ENCODE results near the gene XRCC4.

The XRCC4 gene

DNA sequence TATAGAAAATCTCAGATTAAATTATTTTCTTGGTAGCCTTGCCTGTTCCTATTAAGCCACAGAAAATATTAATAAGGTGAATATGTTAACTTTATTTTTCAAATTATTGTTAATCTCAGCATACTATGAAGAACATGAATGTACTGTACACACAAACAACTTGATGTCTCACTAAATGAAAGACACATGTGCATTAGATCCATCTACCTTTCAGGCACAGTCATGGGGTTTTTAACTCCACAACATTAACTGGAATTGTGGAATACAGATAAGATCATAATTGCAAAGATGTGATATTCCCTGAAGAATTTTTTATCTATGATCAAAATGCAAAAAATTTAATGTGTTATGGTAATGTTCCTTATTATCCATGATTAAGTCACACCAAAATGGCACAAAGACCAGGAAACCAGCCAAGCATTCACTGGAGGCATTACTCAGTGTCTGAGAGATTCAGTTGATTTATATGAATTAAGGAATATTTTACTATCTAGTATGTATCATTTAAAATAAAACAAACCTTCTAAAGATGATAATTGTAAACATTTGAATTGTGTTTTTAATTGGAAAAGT lies 244.2 kb downstream of the XRCC4 start:
- Mint-ChIP-seq H3K27ac (no peak overlapping the region), H3K9me3 (peaks cover 0 to 2% of the 10 kb centered on the region in 2 donors), H3K27me3 (no peaks in the 10 kb centered on the region), H3K4me1 (no peaks in the 10 kb centered on the region), H3K36me3 (peaks cover 2 to 4% of the 10 kb centered on the region in 2 donors), H3K4me3 (no peak overlapping the region)
- DNase-seq (no peak), ATAC-seq (replicated peaks) (no peak)

DNA sequence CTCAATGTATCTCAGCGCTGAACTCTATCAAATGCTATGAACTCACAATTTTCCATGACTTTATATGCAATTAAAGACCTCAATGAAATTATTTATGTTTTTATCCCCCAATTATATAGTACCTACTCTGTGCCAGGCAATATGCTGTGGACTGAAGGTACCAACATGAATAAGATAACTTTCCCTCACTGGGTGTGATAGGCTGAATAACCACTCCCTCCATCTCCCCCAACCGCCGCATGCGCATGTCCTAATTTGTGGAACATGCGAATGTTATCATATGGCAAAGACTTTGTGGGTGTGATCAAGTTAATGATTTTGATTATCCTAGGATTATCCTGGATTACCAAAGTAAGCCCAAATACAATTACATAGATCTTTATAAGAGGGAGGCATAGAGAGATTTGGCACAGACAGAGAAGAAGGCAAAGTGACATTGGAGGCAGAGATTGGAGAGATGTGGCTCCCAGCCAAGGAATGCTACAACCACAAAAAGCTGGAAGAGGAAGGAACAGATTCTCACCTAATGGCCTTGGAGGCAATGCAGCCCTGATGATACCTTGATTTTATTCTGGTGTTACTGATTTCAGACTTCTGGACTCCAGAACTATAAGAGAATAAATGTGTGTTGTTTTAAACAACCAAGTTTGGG lies 245.1 kb downstream of the XRCC4 start:
- ATAC-seq (replicated peaks) (no peak), DNase-seq (no peak)
- Mint-ChIP-seq H3K27ac (no peak overlapping the region), H3K9me3 (peaks cover 0 to 2% of the 10 kb centered on the region in 2 donors), H3K4me1 (no peaks in the 10 kb centered on the region), H3K4me3 (no peak overlapping the region), H3K36me3 (peaks cover 2 to 4% of the 10 kb centered on the region in 2 donors), H3K27me3 (no peaks in the 10 kb centered on the region)

DNA sequence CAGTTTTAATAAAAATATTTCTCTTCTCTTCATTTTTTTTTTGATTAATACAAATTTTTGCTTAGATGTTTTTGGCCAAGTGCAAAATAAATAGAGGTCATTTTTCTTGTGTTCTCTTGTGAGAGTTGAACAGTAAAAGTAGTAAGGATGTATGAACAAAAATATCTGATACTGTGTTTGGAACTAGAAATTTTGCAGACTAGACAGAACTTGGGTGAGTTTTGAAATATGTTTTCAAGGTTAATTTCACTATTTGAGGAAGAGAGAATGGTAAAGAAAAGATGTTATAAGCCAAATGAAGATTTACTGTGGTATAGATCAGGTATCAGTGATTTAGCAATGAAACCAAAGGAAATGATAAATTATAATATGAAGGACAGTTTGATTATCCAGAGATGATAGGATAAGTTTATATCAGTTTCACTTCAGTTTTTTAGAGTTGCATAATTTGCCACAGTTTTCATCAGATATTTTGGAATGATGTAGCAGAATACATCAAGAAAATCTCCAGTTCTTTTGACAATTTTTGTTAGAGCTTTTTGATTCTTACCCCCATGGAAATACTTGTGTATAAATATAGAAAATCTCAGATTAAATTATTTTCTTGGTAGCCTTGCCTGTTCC lies 246.3 kb downstream of the XRCC4 start:
- Mint-ChIP-seq H3K27ac (no peak overlapping the region), H3K36me3 (peaks cover 2 to 4% of the 10 kb centered on the region in 2 donors), H3K4me1 (no peaks in the 10 kb centered on the region), H3K27me3 (no peaks in the 10 kb centered on the region), H3K4me3 (no peak overlapping the region), H3K9me3 (peaks cover 0 to 2% of the 10 kb centered on the region in 2 donors)
- ATAC-seq (replicated peaks) (no peak), DNase-seq (no peak)

DNA sequence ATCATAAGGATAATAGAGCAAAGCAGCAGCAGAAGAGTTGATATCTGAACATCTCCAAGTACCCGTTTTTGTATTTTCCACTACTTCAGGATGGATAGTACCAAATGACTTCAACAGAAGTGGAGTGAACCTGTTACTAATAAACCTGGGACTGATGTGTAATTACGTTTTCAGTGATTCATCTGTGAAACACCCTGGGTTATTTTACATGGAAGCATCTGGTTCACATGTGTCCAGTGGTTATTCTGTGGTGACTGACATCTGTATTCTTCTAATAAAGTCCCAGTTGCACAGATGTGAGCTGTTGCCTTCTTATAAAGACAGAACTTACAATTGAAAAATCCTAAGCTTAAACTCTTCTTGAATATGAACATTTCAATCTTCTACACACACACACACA lies 254.5 kb downstream of the XRCC4 start:
- ATAC-seq (replicated peaks) = no peak
- DNase-seq = no peak
- no peaks in the 10 kb centered on the region for H3K4me1 Mint-ChIP-seq
- no peaks in the 10 kb centered on the region for H3K27me3 Mint-ChIP-seq
- no peak overlapping the region for H3K27ac Mint-ChIP-seq
- no peaks in the 10 kb centered on the region for H3K36me3 Mint-ChIP-seq
- H3K4me3 Mint-ChIP-seq = no peak overlapping the region
- H3K9me3 Mint-ChIP-seq = no peaks in the 10 kb centered on the region

DNA sequence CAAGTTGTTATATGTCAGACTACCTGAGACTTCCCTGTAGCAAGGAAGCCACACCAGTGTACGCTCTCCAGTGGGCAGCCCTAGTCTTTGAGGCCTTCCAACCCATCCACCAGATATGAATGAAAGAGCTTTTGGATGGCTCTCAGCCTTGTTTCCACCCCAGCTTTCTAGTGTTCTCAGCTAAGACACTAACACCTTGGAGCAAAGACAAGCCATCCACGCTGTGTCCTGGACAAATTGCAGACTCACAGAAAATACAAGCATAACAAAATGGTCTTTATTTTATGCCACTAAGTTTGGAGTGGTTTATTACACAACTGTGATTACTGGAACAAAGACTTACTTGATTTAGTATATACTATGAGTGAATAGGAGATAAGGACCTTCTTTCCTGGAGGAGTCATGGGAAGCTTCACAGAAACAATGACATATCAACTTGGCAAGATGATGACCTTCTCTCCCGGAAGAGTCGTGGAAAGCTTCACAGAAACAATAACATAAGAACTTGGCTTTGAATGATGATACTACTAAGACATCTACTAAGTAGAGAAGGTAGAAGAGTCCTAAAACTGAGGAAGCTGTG lies 260.2 kb downstream of the XRCC4 start:
- Mint-ChIP-seq H3K36me3 (no peaks in the 10 kb centered on the region), H3K27me3 (no peaks in the 10 kb centered on the region), H3K27ac (no peak overlapping the region), H3K4me1 (peaks cover 0 to 2% of the 10 kb centered on the region in 2 donors), H3K9me3 (no peaks in the 10 kb centered on the region), H3K4me3 (no peak overlapping the region)
- ATAC-seq (replicated peaks) (no peak), DNase-seq (no peak)

DNA sequence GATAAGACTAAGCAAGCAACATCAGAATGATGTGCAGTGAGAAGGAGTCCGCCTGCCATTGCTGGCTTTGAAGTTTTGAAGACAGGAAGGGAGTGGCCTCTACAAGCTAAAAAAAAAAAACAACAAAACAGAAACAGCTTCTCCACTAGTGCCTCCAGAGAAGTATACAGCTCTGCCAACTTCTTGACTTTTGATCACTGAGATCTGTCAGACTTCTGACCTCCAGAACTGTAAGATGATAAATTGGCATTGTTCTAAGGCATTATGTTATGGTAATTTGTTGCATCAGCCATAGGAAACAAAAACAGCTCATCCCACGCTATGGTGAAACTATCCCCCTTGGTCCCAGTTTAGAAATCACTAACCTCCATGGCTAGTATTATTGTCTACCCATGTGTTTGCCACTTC lies 263.2 kb downstream of the XRCC4 start:
- no peak for DNase-seq
- peaks cover 0 to 2% of the 10 kb centered on the region in 2 donors for H3K4me1 Mint-ChIP-seq
- no peak overlapping the region for H3K27ac Mint-ChIP-seq
- H3K36me3 Mint-ChIP-seq = no peaks in the 10 kb centered on the region
- H3K9me3 Mint-ChIP-seq = no peaks in the 10 kb centered on the region
- H3K27me3 Mint-ChIP-seq = no peaks in the 10 kb centered on the region
- ATAC-seq (replicated peaks) = no peak
- no peak overlapping the region for H3K4me3 Mint-ChIP-seq

DNA sequence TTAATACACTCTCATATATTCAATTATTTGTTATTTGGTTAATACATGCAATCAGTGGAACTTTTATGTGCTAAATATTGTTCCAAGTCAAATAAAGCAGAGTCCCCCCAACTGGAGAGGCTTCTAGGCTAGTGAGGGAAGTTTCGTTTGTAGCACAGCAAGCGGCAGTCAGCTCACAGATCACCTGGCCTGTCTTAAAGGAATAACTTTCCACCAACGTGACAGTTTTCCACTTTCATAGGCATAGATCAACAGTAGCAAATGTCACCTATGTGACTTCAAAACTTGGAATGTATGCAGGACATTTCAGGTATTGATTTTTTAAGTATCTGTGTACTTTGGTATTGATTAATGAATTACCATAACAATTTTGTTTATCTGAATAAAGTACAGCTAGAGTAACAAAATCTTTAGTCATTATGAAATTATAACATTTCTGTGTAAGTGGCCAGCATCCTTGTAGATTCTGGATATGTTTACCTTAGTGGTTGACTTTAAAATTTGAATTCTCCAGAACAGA lies 264.5 kb downstream of the XRCC4 start:
- Mint-ChIP-seq H3K27ac (no peak overlapping the region), H3K27me3 (no peaks in the 10 kb centered on the region), H3K9me3 (no peaks in the 10 kb centered on the region), H3K4me1 (peaks cover 0 to 2% of the 10 kb centered on the region in 2 donors), H3K4me3 (no peak overlapping the region), H3K36me3 (no peaks in the 10 kb centered on the region)
- DNase-seq (no peak), ATAC-seq (replicated peaks) (no peak)

DNA sequence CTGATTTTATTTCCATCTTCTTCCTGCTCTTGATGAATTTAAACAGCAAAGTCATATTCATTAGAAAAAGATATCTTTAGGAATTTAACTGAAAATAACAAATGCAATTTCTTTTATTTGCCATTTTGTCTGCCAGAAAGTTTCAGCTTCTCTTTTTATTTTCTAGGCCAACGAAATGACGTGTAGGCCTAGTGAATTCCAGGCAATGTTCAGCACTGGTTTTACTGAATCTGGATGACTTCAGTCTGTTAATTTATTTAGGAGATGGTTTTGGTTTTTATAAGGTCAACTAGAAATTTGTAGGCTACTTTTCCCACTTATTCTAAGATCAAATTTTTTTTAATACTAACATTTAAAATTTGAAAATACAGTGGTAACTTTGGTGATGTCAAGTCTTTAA lies 265.1 kb downstream of the XRCC4 start:
- H3K9me3 Mint-ChIP-seq = peaks cover 4 to 5% of the 10 kb centered on the region in 2 donors
- no peak overlapping the region for H3K27ac Mint-ChIP-seq
- H3K36me3 Mint-ChIP-seq = peaks cover 4 to 5% of the 10 kb centered on the region in 2 donors
- H3K4me3 Mint-ChIP-seq = no peak overlapping the region
- peaks cover 0 to 2% of the 10 kb centered on the region in 2 donors for H3K4me1 Mint-ChIP-seq
- DNase-seq (no peak), ATAC-seq (replicated peaks) (no peak)
- no peaks in the 10 kb centered on the region for H3K27me3 Mint-ChIP-seq

DNA sequence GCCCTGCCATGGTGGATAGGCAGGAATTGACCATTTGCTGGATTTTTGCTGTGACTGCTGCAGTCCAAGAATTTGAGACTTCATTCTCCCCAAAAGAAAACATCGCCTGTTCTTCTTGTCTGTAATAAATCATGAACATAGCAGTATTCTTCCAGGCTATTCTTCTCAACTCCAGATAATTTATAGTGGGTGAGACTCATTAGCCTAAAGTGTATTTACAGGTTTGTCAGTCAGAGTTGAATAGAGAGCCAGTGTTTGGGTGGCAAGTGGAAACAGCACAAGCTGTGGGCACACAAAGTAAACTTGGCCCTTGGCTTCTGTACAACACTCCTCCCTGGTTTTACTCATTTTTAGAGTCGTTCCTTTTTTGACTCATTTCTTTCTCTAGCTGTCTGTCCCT lies 266.0 kb downstream of the XRCC4 start:
- H3K4me3 Mint-ChIP-seq = no peak overlapping the region
- H3K27me3 Mint-ChIP-seq = no peaks in the 10 kb centered on the region
- ATAC-seq (replicated peaks) (no peak), DNase-seq (no peak)
- peaks cover 10 to 13% of the 10 kb centered on the region in 2 donors for H3K9me3 Mint-ChIP-seq
- H3K4me1 Mint-ChIP-seq = peaks cover 0 to 2% of the 10 kb centered on the region in 2 donors
- H3K27ac Mint-ChIP-seq = no peak overlapping the region
- H3K36me3 Mint-ChIP-seq = peaks cover 13% of the 10 kb centered on the region in 2 donors

DNA sequence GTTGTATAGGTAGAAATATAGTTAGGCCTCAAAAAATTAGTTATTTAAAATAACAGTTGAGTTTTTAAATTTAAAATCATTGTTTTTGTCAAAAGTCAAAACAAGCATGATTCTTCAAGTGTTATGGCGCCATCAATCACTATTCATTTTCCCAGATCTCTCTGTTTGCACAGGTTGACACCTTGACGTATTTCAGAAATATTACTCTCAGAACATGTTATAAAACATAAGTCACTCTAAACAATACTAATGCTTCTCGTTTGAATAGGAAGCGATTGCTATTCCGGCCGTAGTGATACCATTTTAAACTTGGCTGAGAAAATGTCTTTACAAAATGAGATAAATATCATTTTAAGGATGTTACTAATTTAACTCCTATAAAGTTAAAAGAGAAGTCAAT lies 268.1 kb downstream of the XRCC4 start:
- Mint-ChIP-seq H3K4me3 (no peak overlapping the region), H3K27ac (no peak overlapping the region), H3K27me3 (no peaks in the 10 kb centered on the region), H3K9me3 (peaks cover 23 to 30% of the 10 kb centered on the region in 2 donors), H3K36me3 (peaks cover 26 to 27% of the 10 kb centered on the region in 2 donors), H3K4me1 (no peaks in the 10 kb centered on the region)
- no peak for ATAC-seq (replicated peaks)
- DNase-seq = no peak

DNA sequence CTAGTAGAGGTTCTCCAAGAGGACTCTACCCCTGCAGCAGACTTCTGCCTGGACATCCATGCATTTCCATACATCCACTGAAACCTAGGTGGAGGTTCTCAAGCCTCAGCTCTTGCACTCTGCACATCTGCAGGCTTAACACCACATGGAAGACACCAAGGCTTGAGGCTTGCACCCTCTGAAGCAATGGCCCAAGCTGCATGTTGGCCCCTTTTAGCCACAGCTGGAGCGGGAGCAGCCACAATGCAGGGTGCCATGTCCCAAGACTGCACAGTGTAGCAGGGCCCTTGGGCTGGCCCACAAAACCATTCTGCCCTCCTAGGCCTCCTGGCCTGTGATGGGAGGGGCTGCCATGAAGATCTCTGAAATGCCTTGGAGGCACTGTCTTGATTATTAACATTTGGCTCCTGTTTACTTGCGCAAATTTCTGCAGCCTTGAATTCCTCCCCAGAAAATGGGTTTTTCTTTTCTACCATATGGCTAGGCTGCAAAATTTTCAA lies 271.0 kb downstream of the XRCC4 start:
- H3K27me3 Mint-ChIP-seq = no peaks in the 10 kb centered on the region
- peaks cover 30 to 36% of the 10 kb centered on the region in 2 donors for H3K9me3 Mint-ChIP-seq
- ATAC-seq (replicated peaks) = no peak
- DNase-seq = no peak
- H3K4me3 Mint-ChIP-seq = no peak overlapping the region
- H3K36me3 Mint-ChIP-seq = peaks cover 27 to 28% of the 10 kb centered on the region in 2 donors
- H3K27ac Mint-ChIP-seq = no peak overlapping the region
- H3K4me1 Mint-ChIP-seq = no peaks in the 10 kb centered on the region

DNA sequence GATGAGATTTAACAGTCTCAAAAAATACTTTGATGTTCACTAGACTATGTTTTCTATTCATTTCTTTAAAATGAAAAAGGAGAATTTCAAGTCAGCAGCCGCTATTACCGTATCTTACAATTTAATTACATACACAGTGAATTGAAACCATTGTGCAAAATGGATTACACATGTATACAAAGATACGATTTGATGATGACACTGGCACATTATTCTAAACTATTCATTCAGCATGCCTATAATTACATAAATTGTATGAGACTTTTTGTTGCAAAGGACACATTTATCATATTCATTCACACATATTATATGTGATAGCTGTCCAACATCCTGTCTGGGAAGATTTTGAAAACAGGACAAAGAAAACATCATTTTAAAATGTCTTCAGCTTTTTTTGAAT lies 275.9 kb downstream of the XRCC4 start:
- Mint-ChIP-seq H3K4me3 (no peak overlapping the region), H3K36me3 (peaks cover 22 to 27% of the 10 kb centered on the region in 2 donors), H3K27ac (no peak overlapping the region), H3K9me3 (peaks cover 22 to 27% of the 10 kb centered on the region in 2 donors), H3K4me1 (peaks cover 2 to 12% of the 10 kb centered on the region in 2 donors), H3K27me3 (no peaks in the 10 kb centered on the region)
- ATAC-seq (replicated peaks) (no peak), DNase-seq (no peak)

DNA sequence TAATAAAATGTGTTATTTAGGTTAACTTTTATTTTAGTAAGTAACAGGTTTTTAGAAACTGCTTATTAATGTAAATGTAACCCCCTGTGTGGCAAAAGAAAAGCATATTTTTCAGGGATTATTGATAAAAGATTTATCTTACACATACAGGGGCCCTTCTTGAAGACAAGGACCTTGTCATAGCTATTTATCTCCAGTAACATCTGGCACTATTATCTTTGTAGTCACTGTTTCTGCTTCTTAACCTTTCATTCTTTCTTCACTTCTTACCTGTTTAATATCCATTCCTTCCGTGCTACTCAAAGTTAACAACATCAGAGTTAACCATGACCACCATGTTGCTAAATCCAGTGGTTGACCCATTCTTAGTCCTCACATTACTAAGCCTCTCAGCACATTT lies 276.4 kb downstream of the XRCC4 start:
- Mint-ChIP-seq H3K36me3 (peaks cover 18 to 23% of the 10 kb centered on the region in 2 donors), H3K4me3 (no peak overlapping the region), H3K4me1 (peaks cover 2 to 12% of the 10 kb centered on the region in 2 donors), H3K9me3 (peaks cover 20 to 25% of the 10 kb centered on the region in 2 donors), H3K27ac (no peak overlapping the region), H3K27me3 (no peaks in the 10 kb centered on the region)
- no peak for DNase-seq
- ATAC-seq (replicated peaks) = no peak

DNA sequence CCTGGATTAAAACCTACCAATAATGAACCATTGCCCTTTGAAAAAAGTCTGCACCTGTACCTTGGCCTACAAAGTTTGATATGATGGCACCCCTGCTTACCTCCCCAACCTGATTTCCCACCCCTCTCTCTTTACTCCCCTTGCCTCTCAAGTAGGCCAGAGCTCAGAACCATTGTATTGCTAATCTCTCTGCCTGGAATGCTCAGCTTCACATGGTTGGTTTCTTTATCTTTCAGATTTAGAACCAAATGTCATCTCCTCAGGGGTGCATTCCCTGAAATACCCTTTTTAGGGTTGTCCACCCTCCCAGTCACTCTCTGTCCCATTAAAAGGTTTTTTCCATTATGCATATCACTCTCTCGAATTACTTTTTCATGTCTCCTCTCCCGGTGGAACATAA lies 277.6 kb downstream of the XRCC4 start:
- Mint-ChIP-seq H3K27me3 (no peaks in the 10 kb centered on the region), H3K9me3 (peaks cover 13 to 15% of the 10 kb centered on the region in 2 donors), H3K36me3 (peaks cover 12 to 16% of the 10 kb centered on the region in 2 donors), H3K27ac (no peak overlapping the region), H3K4me1 (peaks cover 2 to 12% of the 10 kb centered on the region in 2 donors), H3K4me3 (no peak overlapping the region)
- DNase-seq (no peak), ATAC-seq (replicated peaks) (no peak)

Data from stimulated activated naive B cell treated with anti-CD40 and anti-IgM and Interleukin-4, amounts not matched to agents 10 μg/mL and 1 μg/mL and 100 μg/mL, for 72 hours (primary cell).